GM12878 (cell line): ENCODE data around the gene SLC6A12. TPM values are rescaled to one million over a fixed set of nuclear protein-coding genes. Genes with fewer than 3 reads are reported as not detected.

Experiments used
- ATAC-seq: fragments of 200-7000 bp; cut with Tn5 transposase; 3 replicates; pipeline ENCODE4 v1.9.1; 2020; ENCODE audit warnings: mild to moderate bottlenecking, moderate library complexity
- BruUV-seq: library from RNA; stranded (reverse); fragments of 400-500 nt; replicated peaks from 2 replicates; lab custom pipeline; 2021; lab: Mats Ljungman, UMichigan
- CTCF ChIA-PET: fragments of 300-600 bp; sonication (Branson Sonifier 250); formaldehyde crosslinking; extraction: SDS; loops from one replicate; lab custom pipeline; 2021; ENCODE audit warnings: inconsistent platforms; lab: Yijun Ruan, JAX
- POLR2A ChIA-PET: fragments of 350-600 bp; formaldehyde crosslinking; extraction: SDS; loops from one replicate; lab custom pipeline; 2021; ENCODE audit warnings: inconsistent platforms; lab: Charles Lee
- RAD21 ChIA-PET: fragments of 300-600 bp; sonication (Branson Sonifier 250); formaldehyde crosslinking; loops from one replicate; lab custom pipeline; 2023; ENCODE audit warnings: antibody characterized with exemption; ENCODE audit not compliant: unreplicated experiment; lab: Charles Lee
- SMC1A ChIA-PET: fragments of 300-600 bp; sonication (Branson Sonifier 250); formaldehyde crosslinking; loops from one replicate; lab custom pipeline; 2023; ENCODE audit not compliant: unreplicated experiment, uncharacterized antibody; lab: Charles Lee
- DNase-seq: peaks from one replicate; pipeline ENCODE4 v3.0.0-alpha.2; 2011; ENCODE audit warnings: low read depth, low spot score
- FAIRE-seq: peaks from 3 replicates; lab custom pipeline; 2011; peaks lifted over from hg19 to GRCh38; lab: Jason Lieb, UNC
- H2AFZ ChIP-seq: 2 replicates; pipeline ENCODE4 v1.6.0; 2011; ENCODE audit warnings: low read depth, low read length, control low read depth; ENCODE audit not compliant: control insufficient read depth
- H3K27ac ChIP-seq: 2 replicates; pipeline ENCODE4 v1.5.1; 2011; ENCODE audit warnings: control low read depth; ENCODE audit not compliant: control insufficient read depth, insufficient read depth
- H3K27me3 ChIP-seq, 2 experiments: replicated peaks in 1 of 2; 2 replicates each; pipeline versions ENCODE4 v1.6.0 to v1.6.1; 2011; ENCODE audit warnings: low read length in 1 of 2; ENCODE audit not compliant: control insufficient read depth in 2 of 2, insufficient read depth in 2 of 2
- H3K36me3 ChIP-seq, 2 experiments: 2 replicates each; pipeline ENCODE4 v1.5.1; 2011; ENCODE audit warnings: low read length in 1 of 2; ENCODE audit not compliant: control insufficient read depth in 2 of 2, insufficient read depth in 2 of 2
- H3K4me1 ChIP-seq: 2 replicates; pipeline ENCODE4 v1.6.1; 2011; ENCODE audit warnings: mild to moderate bottlenecking, low read length, moderate library complexity, mixed read lengths; ENCODE audit not compliant: control insufficient read depth, insufficient read depth
- H3K4me2 ChIP-seq: 2 replicates; pipeline ENCODE4 v1.6.0; 2011; ENCODE audit warnings: control low read depth; ENCODE audit not compliant: control insufficient read depth, insufficient read depth
- H3K4me3 ChIP-seq: fragments of 200-600 bp; sonication (generic); 2 replicates; pipeline ENCODE4 v1.5.1; 2016
- H3K79me2 ChIP-seq: 2 replicates; pipeline ENCODE4 v1.6.0; 2011; ENCODE audit warnings: low read length; ENCODE audit not compliant: control insufficient read depth, insufficient read depth
- H3K9ac ChIP-seq: 2 replicates; pipeline ENCODE4 v1.8.0; 2011; ENCODE audit warnings: low read length, control low read depth, mixed read lengths; ENCODE audit not compliant: control insufficient read depth, insufficient read depth
- H3K9me3 ChIP-seq: replicated peaks from 3 replicates; pipeline ENCODE4 v1.5.1; 2011; ENCODE audit warnings: mild to moderate bottlenecking, low read length; ENCODE audit not compliant: control insufficient read depth, insufficient read depth
- H4K20me1 ChIP-seq: 2 replicates; pipeline ENCODE4 v1.6.0; 2011; ENCODE audit not compliant: control insufficient read depth, insufficient read depth
- CBFB ChIP-seq: IDR thresholded peaks from 2 replicates; pipeline ENCODE4 v1.6.1; 2016; ENCODE audit warnings: antibody characterized with exemption, low read depth
- EZH2 ChIP-seq: IDR thresholded peaks from 2 replicates; pipeline ENCODE4 v1.6.1; 2012; ENCODE audit warnings: low read depth, mild to moderate bottlenecking, control low read depth, inconsistent platforms, low read length, borderline replicate concordance; ENCODE audit not compliant: control insufficient read depth
- MTA2 ChIP-seq: fragments of 450-650 bp; IDR thresholded peaks from 2 replicates; pipeline ENCODE4 v1.6.1; 2016; ENCODE audit warnings: low read depth, mild to moderate bottlenecking, moderate library complexity
- RAD51 ChIP-seq: fragments of 450-650 bp; IDR thresholded peaks from 2 replicates; pipeline ENCODE4 v1.6.1; 2016; ENCODE audit warnings: moderate library complexity, mild to moderate bottlenecking, inconsistent platforms
- SIN3A ChIP-seq: IDR thresholded peaks from 2 replicates; pipeline ENCODE4 v1.6.1; 2012; ENCODE audit warnings: low read depth, low read length, improper control_type of control experiment
- ZNF217 ChIP-seq: fragments of 450-650 bp; IDR thresholded peaks from 2 replicates; pipeline ENCODE4 v1.6.1; 2017; ENCODE audit warnings: antibody characterized with exemption, mild to moderate bottlenecking
- WGBS: methylation state at CpG from one replicate; pipeline ENCODE4 v1.1.6; 2016; ENCODE audit warnings: low lambda C conversion rate; ENCODE audit not compliant: insufficient replicate concordance, insufficient coverage; ENCODE audit errors: missing lambda C conversion rate; 5-methylcytosine and 5-hydroxymethylcytosine counted together
- in situ Hi-C: fragments of 300-500 bp; cut with MboI; formaldehyde crosslinking; loops from 9 replicates; pipeline ENCODE4 v1.14.3; 2018; ENCODE audit warnings: mixed read lengths
- intact Hi-C: fragments of 100-400 bp; cut with micrococcal nuclease; formaldehyde crosslinking; loops from one replicate; pipeline ENCODE4 v1.14.2; 2022; ENCODE audit not compliant: unreplicated experiment
- polyA plus RNA-seq, 11 experiments: library from polyadenylated mRNA; depleted of rRNA in 4 of 11; unstranded in 6 of 11; stranded (reverse) in 5 of 11; fragments of >200 nt; fragmentation: Nextera tagmentation in 4 of 11; fragmentation: Illumina TruSeq in 1 of 11; extraction: Ambion mirVana in 4 of 11; extraction: Trizol in 1 of 11; gene quantifications; 1 replicate in 1 of 11; 2 replicates in 10 of 11; pipeline versions ENCODE4 v1.2.1 to v1.2.3, GENCODE V29; 2011 to 2016; ENCODE audit warnings: inconsistent platforms in 2 of 11, missing spikeins in 2 of 11, low read depth in 1 of 11
- total RNA-seq, 4 experiments: library from RNA; depleted of rRNA in 3 of 4; stranded (reverse); fragments of >200 nt in 3 of 4; fragmentation: Illumina TruSeq in 1 of 4; extraction: Trizol in 1 of 4; gene quantifications; 2 replicates each; pipeline versions ENCODE4 v1.2.1 to v1.2.3, GENCODE V29; 2013 to 2021
- TF ChIP-seq, protein P1 (sequence below): IDR thresholded peaks from 2 replicates; pipeline ENCODE4 v1.6.1; 2011; ENCODE audit warnings: borderline replicate concordance, low read depth, mild to moderate bottlenecking, moderate library complexity, low read length; ENCODE audit not compliant: insufficient read depth, poor library complexity, severe bottlenecking
- TF ChIP-seq, protein P2 (sequence below): fragments of 450-650 bp; IDR thresholded peaks from 2 replicates; pipeline ENCODE4 v1.6.1; 2014; ENCODE audit warnings: mild to moderate bottlenecking

SLC6A12 gene
- total and polyA plus RNA-seq, 10 of the 15 experiments (the other 5 are each of a cell fraction or from before 2014, with no cell fraction given), result 0.06 to 0.11 (median 0.07) TPM; not detected in 7

DNA sequence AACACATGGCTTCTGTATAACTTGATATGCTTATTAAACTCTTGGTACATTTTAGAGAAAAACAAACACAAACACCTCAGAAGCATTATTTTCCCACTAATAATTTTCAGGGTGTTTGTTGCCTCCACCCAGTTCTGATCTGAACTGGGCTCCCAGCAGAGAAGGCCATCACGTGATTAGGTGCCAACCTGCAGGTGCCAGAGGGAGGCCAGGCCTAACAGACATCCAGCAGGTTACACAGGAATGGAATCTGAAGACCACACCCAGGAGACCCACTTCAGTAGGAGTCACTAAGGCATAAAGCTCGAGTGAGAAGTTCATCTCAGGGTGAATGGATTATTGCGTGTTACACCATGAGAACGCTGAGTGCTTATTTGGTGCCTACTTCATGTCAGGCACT is 8.9 kb downstream of the SLC6A12 start (continued):
- TF ChIP-seq, protein P1, sequence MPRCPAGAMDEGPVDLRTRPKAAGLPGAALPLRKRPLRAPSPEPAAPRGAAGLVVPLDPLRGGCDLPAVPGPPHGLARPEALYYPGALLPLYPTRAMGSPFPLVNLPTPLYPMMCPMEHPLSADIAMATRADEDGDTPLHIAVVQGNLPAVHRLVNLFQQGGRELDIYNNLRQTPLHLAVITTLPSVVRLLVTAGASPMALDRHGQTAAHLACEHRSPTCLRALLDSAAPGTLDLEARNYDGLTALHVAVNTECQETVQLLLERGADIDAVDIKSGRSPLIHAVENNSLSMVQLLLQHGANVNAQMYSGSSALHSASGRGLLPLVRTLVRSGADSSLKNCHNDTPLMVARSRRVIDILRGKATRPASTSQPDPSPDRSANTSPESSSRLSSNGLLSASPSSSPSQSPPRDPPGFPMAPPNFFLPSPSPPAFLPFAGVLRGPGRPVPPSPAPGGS, result no peak
- TF ChIP-seq CBFB, result no peak
- TF ChIP-seq, protein P2, sequence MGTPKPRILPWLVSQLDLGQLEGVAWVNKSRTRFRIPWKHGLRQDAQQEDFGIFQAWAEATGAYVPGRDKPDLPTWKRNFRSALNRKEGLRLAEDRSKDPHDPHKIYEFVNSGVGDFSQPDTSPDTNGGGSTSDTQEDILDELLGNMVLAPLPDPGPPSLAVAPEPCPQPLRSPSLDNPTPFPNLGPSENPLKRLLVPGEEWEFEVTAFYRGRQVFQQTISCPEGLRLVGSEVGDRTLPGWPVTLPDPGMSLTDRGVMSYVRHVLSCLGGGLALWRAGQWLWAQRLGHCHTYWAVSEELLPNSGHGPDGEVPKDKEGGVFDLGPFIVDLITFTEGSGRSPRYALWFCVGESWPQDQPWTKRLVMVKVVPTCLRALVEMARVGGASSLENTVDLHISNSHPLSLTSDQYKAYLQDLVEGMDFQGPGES, result no peak
- TF ChIP-seq EZH2, result no peak
- TF ChIP-seq RAD51, result no peak

DNA sequence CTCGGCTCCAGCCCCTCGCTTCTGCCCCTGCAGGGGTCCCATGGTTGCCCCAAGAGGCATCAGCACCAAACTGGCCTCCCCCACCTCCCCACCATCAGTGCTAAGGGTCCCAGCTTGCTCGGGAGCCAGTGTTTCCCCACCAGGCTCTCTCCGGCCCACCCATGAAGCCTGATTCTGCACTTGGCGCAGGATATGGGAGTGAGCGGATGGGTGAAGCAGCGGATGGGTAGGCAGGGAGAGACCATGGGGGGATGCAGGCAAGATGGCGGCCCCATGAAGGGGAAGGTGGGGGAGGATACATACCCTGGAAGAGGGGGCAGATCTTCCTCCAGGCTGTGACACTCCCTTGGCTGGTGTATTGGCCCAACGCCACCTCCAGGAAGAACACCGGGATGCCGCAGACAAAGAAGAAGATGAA is 9.7 kb downstream of the SLC6A12 start:
- Histone ChIP-seq H3K27ac (no peak overlapping the region), H3K27me3 (peaks cover 0 to 9% of the 10 kb centered on the region in 2 experiments; a peak in 2 of 4 replicates), H3K4me1 (no peaks in the 10 kb centered on the region), H3K4me2 (no peak overlapping the region), H2AFZ (no peak overlapping the region), H3K79me2 (no peaks in the 10 kb centered on the region), H3K9me3 (no peaks in the 10 kb centered on the region), H4K20me1 (no peaks in the 10 kb centered on the region), H3K9ac (no peak overlapping the region), H3K4me3 (no peak overlapping the region), H3K36me3 (no peaks in the 10 kb centered on the region)
- no peak for TF ChIP-seq MTA2
- no peak for TF ChIP-seq SIN3A
- TF ChIP-seq ZNF217, result no peak
- no peak for ATAC-seq
- 48% methylated on average over 11 of the region's 11 CpGs for WGBS
- ChIA-PET SMC1A (no interaction called here), POLR2A (no interaction called here), RAD21 (no interaction called here), CTCF (no interaction called here)
- FAIRE-seq, result no peak
- intact Hi-C loops (no loop called here), in situ Hi-C loops (no loop called here)
- BruUV-seq, result no TSS peak
- DNase-seq, result no peak
